ENCODE results near the gene ROMO1.

DNA sequence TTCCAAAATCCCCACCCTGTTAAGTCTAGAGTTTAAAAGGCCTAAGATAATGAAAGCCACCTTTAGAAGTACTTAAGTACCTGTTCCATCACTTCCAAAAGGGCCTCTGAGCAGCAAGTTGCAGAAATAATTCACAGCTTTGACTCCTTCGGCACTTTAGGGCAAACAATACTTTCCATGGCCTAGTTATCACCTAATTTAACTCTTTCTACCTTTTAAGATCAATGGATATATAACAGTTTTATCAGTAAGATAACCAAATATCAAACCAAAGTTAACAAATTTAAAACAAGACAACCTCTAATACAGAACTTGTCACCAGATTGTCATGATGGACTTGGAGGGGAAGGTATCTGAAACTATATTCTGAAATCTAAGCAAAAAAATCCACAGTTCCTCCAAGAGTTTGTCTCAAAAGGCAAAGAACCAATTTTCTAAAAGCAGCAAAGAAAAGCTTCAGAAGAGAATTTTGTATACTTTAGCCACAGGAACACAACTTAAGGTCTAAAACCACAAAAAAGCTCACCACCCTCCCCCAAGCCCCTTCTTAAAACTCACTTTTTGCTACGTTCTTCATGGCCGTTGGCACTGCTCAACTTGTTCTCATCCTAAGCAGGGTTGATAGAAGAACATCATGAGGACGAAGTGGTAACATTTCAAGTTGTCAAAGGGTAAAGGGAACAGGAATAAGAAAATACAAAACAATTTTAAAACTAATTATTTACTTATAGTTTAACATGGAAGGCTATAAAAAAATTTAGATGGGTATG, 39.4 kb downstream of the ROMO1 start:
- TF ChIP-seq POLR2A (IDR thresholded peaks at IDR 0.05), result no peak
- TF ChIP-seq, protein P1, sequence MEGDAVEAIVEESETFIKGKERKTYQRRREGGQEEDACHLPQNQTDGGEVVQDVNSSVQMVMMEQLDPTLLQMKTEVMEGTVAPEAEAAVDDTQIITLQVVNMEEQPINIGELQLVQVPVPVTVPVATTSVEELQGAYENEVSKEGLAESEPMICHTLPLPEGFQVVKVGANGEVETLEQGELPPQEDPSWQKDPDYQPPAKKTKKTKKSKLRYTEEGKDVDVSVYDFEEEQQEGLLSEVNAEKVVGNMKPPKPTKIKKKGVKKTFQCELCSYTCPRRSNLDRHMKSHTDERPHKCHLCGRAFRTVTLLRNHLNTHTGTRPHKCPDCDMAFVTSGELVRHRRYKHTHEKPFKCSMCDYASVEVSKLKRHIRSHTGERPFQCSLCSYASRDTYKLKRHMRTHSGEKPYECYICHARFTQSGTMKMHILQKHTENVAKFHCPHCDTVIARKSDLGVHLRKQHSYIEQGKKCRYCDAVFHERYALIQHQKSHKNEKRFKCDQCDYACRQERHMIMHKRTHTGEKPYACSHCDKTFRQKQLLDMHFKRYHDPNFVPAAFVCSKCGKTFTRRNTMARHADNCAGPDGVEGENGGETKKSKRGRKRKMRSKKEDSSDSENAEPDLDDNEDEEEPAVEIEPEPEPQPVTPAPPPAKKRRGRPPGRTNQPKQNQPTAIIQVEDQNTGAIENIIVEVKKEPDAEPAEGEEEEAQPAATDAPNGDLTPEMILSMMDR (IDR thresholded peaks at IDR 0.05), result no peak

Measured in vagina (tissue), 2 donors.